Skeletal muscle tissue (tissue), 4 donors: ENCODE data around the gene DNAJA2. TPM values are rescaled to one million over a fixed set of nuclear protein-coding genes. Genes with fewer than 3 reads are reported as not detected.

Experiments used
- H3K27ac ChIP-seq: one replicate; pipeline ENCODE4 v1.7.0; 2013; ENCODE audit warnings: mild to moderate bottlenecking, low read depth, low read length, inconsistent platforms
- H3K27me3 ChIP-seq, 3 donors: one replicate each; pipeline ENCODE4 v1.7.0; 2013; ENCODE audit warnings: low read length in 3 of 3; ENCODE audit not compliant: control insufficient read depth in 3 of 3, insufficient read depth in 3 of 3
- H3K36me3 ChIP-seq, 3 donors: one replicate each; pipeline ENCODE4 v1.7.0; 2013; ENCODE audit warnings: low read length in 3 of 3; ENCODE audit not compliant: control insufficient read depth in 3 of 3, insufficient read depth in 3 of 3
- H3K4me1 ChIP-seq, 3 donors: one replicate each; pipeline ENCODE4 v1.7.0; 2013; ENCODE audit warnings: low read length in 3 of 3, mild to moderate bottlenecking in 3 of 3; ENCODE audit not compliant: control insufficient read depth in 3 of 3, insufficient read depth in 3 of 3
- H3K4me3 ChIP-seq, 3 donors: one replicate each; pipeline ENCODE4 v1.7.0; 2013; ENCODE audit warnings: low read length in 3 of 3
- H3K9ac ChIP-seq, 3 donors: one replicate each; pipeline ENCODE4 v1.7.0; 2013; ENCODE audit warnings: low read length in 3 of 3, mild to moderate bottlenecking in 3 of 3, moderate library complexity in 2 of 3, low read depth in 1 of 3
- H3K9me3 ChIP-seq, 3 donors: one replicate each; pipeline ENCODE4 v1.7.0; 2013; ENCODE audit warnings: low read length in 3 of 3; ENCODE audit not compliant: control insufficient read depth in 3 of 3
- total RNA-seq: library from RNA; depleted of rRNA; stranded (reverse); fragments of >200 nt; gene quantifications from one replicate; pipeline ENCODE4 v1.2.3, GENCODE V29; 2014
- donor health status: Osteomylitis.

Gene DNAJA2
- total RNA-seq, 1 donor from 2014 or later: 44.9 TPM

- H3K36me3 ChIP-seq: peaks cover 11 to 21% (median 20%) of the 10 kb centered on the region in 3 donors
- no peak overlapping the region for H3K9ac ChIP-seq
- no peaks in the 10 kb centered on the region for H3K27me3 ChIP-seq
- H3K27ac ChIP-seq: no peak overlapping the region
- no peak overlapping the region for H3K4me3 ChIP-seq
- H3K4me1 ChIP-seq: peaks cover 19 to 26% (median 26%) of the 10 kb centered on the region in 3 donors
- H3K9me3 ChIP-seq: no peaks in the 10 kb centered on the region
These were observed 42.6 kb downstream of the DNAJA2 start for GRCh38 chr16:46930861-46931260.

GRCh38 chr16:46929378-46930332 lies 43.8 kb downstream of the DNAJA2 start:
- Histone ChIP-seq H3K4me3 (no peak overlapping the region), H3K9me3 (no peaks in the 10 kb centered on the region), H3K9ac (peak overlapping the region in 1 of 3 donors; percentile 25), H3K36me3 (peaks cover 13 to 23% (median 20%) of the 10 kb centered on the region in 3 donors), H3K27ac (no peak overlapping the region), H3K27me3 (no peaks in the 10 kb centered on the region), H3K4me1 (peaks cover 21 to 35% (median 31%) of the 10 kb centered on the region in 3 donors)

- Histone ChIP-seq H3K27ac (no peak overlapping the region), H3K9ac (peak overlapping the region in 1 of 3 donors; percentile 3), H3K9me3 (no peaks in the 10 kb centered on the region), H3K27me3 (no peaks in the 10 kb centered on the region), H3K36me3 (peaks cover 20 to 28% (median 26%) of the 10 kb centered on the region in 3 donors), H3K4me3 (no peak overlapping the region), H3K4me1 (peaks cover 30 to 44% (median 40%) of the 10 kb centered on the region in 3 donors)
These were observed 44.7 kb downstream of the DNAJA2 start for GRCh38 chr16:46928811-46929210.

GRCh38 chr16:46927273-46927672 lies 46.2 kb downstream of the DNAJA2 start:
- Histone ChIP-seq H3K36me3 (peaks cover 22 to 38% (median 34%) of the 10 kb centered on the region in 3 donors), H3K27me3 (no peaks in the 10 kb centered on the region), H3K4me1 (peaks cover 30 to 50% (median 47%) of the 10 kb centered on the region in 3 donors), H3K9ac (peak overlapping the region in 2 of 3 donors; percentile 17 to 62), H3K4me3 (no peak overlapping the region), H3K27ac (peak overlapping the region; percentile 48), H3K9me3 (no peaks in the 10 kb centered on the region)

- no peaks in the 10 kb centered on the region for H3K27me3 ChIP-seq
- H3K27ac ChIP-seq: peak overlapping the region; percentile 48
- no peak overlapping the region for H3K4me3 ChIP-seq
- H3K9ac ChIP-seq: peak overlapping the region in 2 of 3 donors; percentile 17 to 62
- H3K4me1 ChIP-seq: peaks cover 30 to 50% (median 47%) of the 10 kb centered on the region in 3 donors
- peaks cover 28 to 40% (median 39%) of the 10 kb centered on the region in 3 donors for H3K36me3 ChIP-seq
- no peaks in the 10 kb centered on the region for H3K9me3 ChIP-seq
These were observed 46.8 kb downstream of the DNAJA2 start for GRCh38 chr16:46926470-46927225.

- Histone ChIP-seq H3K27ac (peak overlapping the region; percentile 77), H3K9me3 (no peaks in the 10 kb centered on the region), H3K36me3 (peaks cover 29 to 42% (median 33%) of the 10 kb centered on the region in 3 donors), H3K9ac (peak overlapping the region in 2 of 3 donors; percentile 43 to 69), H3K4me1 (peaks cover 29 to 49% (median 49%) of the 10 kb centered on the region in 3 donors), H3K4me3 (peak overlapping the region in 1 of 3 donors; percentile 56), H3K27me3 (no peaks in the 10 kb centered on the region)
These were observed 49.1 kb downstream of the DNAJA2 start for GRCh38 chr16:46924402-46924801.

- H3K27me3 ChIP-seq: no peaks in the 10 kb centered on the region
- H3K4me3 ChIP-seq: peak overlapping the region in 1 of 3 donors; percentile 56
- peaks cover 28 to 56% (median 53%) of the 10 kb centered on the region in 3 donors for H3K4me1 ChIP-seq
- peak overlapping the region; percentile 77 for H3K27ac ChIP-seq
- peak overlapping the region in 2 of 3 donors; percentile 43 to 69 for H3K9ac ChIP-seq
- H3K36me3 ChIP-seq: peaks cover 28 to 41% (median 31%) of the 10 kb centered on the region in 3 donors
- no peaks in the 10 kb centered on the region for H3K9me3 ChIP-seq
These were observed 49.8 kb downstream of the DNAJA2 start for GRCh38 chr16:46923513-46924295.

- Histone ChIP-seq H3K9me3 (no peaks in the 10 kb centered on the region), H3K4me1 (peaks cover 23 to 50% (median 47%) of the 10 kb centered on the region in 3 donors), H3K27ac (no peak overlapping the region), H3K9ac (peak overlapping the region in 1 of 3 donors; percentile 3), H3K36me3 (peaks cover 33 to 46% (median 38%) of the 10 kb centered on the region in 3 donors), H3K4me3 (no peak overlapping the region), H3K27me3 (no peaks in the 10 kb centered on the region)
These were observed 51.2 kb downstream of the DNAJA2 start for GRCh38 chr16:46922239-46922638.

GRCh38 chr16:46920402-46921068 lies 52.9 kb downstream of the DNAJA2 start:
- no peaks in the 10 kb centered on the region for H3K9me3 ChIP-seq
- H3K27ac ChIP-seq: no peak overlapping the region
- no peaks in the 10 kb centered on the region for H3K27me3 ChIP-seq
- H3K4me3 ChIP-seq: no peak overlapping the region
- H3K9ac ChIP-seq: no peak overlapping the region
- H3K36me3 ChIP-seq: peaks cover 36 to 45% (median 42%) of the 10 kb centered on the region in 3 donors
- peaks cover 13 to 39% (median 33%) of the 10 kb centered on the region in 3 donors for H3K4me1 ChIP-seq
